Umbilical cord (tissue), 2 donors: ENCODE results near the gene FAXC. TPM values are rescaled to one million over a fixed set of nuclear protein-coding genes. Genes with fewer than 3 reads are reported as not detected.
A peak's percentile ranks its signal among the peaks of the same experiment; 100 is the strongest.

Experiments
- DNase-seq: peaks from one replicate; pipeline ENCODE4 v3.0.0-alpha.2; 2015; ENCODE audit warnings: low spot score
- total RNA-seq: library from RNA; depleted of rRNA; stranded (reverse); fragments of >200 nt; gene quantifications from one replicate; pipeline ENCODE4 v1.2.3, GENCODE V29; 2014; ENCODE audit warnings: low replicate concordance; ENCODE audit not compliant: insufficient read depth

FAXC gene
- total RNA-seq: 5.3 TPM

GRCh38 chr6:99349171-99350141 is at the start of gene FAXC:
FAXC (minus strand) TSS chr6:99349674; CDS start chr6:99349372, 302 bp downstream.
- DNase-seq: peak; percentile 36

- DNase-seq: no peak
These were observed 47.8 kb upstream of the FAXC start for GRCh38 chr6:99397287-99397686.

- DNase-seq: peak; percentile 83
These were observed 44.4 kb upstream of the FAXC start, which contains the start of gene COQ3 for GRCh38 chr6:99393698-99394531. COQ3 (minus strand) TSS chr6:99394195; CDS start chr6:99394179, 16 bp downstream.

GRCh38 chr6:99393366-99393697 is 43.9 kb upstream of the FAXC start:
- DNase-seq: no peak

GRCh38 chr6:99390896-99391295 is 41.4 kb upstream of the FAXC start:
- no peak for DNase-seq

- DNase-seq: no peak
These were observed 35.0 kb upstream of the FAXC start for GRCh38 chr6:99384507-99384906.

GRCh38 chr6:99378636-99379035 is 29.2 kb upstream of the FAXC start:
- no peak for DNase-seq

- no peak for DNase-seq
These were observed 20.1 kb upstream of the FAXC start for GRCh38 chr6:99369533-99369932.

GRCh38 chr6:99366852-99367251 is 17.4 kb upstream of the FAXC start:
- no peak for DNase-seq

GRCh38 chr6:99364026-99364425 is 14.6 kb upstream of the FAXC start:
- no peak for DNase-seq

- DNase-seq: no peak
These were observed 13.3 kb upstream of the FAXC start for GRCh38 chr6:99362678-99363268.

GRCh38 chr6:99359800-99360199 is 10.3 kb upstream of the FAXC start:
- no peak for DNase-seq

GRCh38 chr6:99356641-99357040 is 7.2 kb upstream of the FAXC start:
- DNase-seq: no peak

- no peak for DNase-seq
These were observed 5.5 kb upstream of the FAXC start for GRCh38 chr6:99354983-99355382.

- DNase-seq: no peak
These were observed 3.7 kb upstream of the FAXC start for GRCh38 chr6:99353126-99353525.

GRCh38 chr6:99350573-99350972 is 1.1 kb upstream of the FAXC start:
- no peak for DNase-seq

- DNase-seq: no peak
These were observed 945 bp downstream of the FAXC start for GRCh38 chr6:99348288-99349170.

GRCh38 chr6:99347804-99348203 is 1.7 kb downstream of the FAXC start:
- DNase-seq: no peak

- no peak for DNase-seq
These were observed 2.9 kb downstream of the FAXC start for GRCh38 chr6:99346595-99346994.

GRCh38 chr6:99345164-99345563 is 4.3 kb downstream of the FAXC start:
- DNase-seq: no peak

GRCh38 chr6:99344289-99344688 is 5.2 kb downstream of the FAXC start:
- DNase-seq: no peak
